Trophoblast cell (in vitro differentiated cells and primary cell): Measurements from ENCODE around the gene LRFN4.
"Not testable (repeated sequence)": the region's sequence is repeated elsewhere in the genome, so short reads cannot be mapped to it uniquely, and the experiment has no call there.

Experiments
- DNase-seq, 2 donors: peaks; one replicate each; pipeline ENCODE4 v3.0.0-alpha.2; 2016
- H2AFZ ChIP-seq: 2 replicates; pipeline ENCODE4 v1.6.1; 2013; ENCODE audit warnings: low read length, moderate library complexity, mild to moderate bottlenecking; ENCODE audit not compliant: insufficient read depth, poor library complexity
- H2AK5ac ChIP-seq: 2 replicates; pipeline ENCODE4 v1.6.1; 2013; ENCODE audit warnings: mild to moderate bottlenecking, low read length
- H2BK120ac ChIP-seq: 2 replicates; pipeline ENCODE4 v1.6.1; 2013; ENCODE audit warnings: low read length, mild to moderate bottlenecking, moderate library complexity; ENCODE audit not compliant: insufficient read depth, poor library complexity
- H2BK12ac ChIP-seq: 2 replicates; pipeline ENCODE4 v1.6.1; 2013; ENCODE audit warnings: mild to moderate bottlenecking, low read length, moderate library complexity
- H2BK5ac ChIP-seq: 2 replicates; pipeline ENCODE4 v1.6.1; 2013; ENCODE audit warnings: low read length, low read depth, moderate library complexity, mild to moderate bottlenecking; ENCODE audit not compliant: poor library complexity
- H3K14ac ChIP-seq: 2 replicates; pipeline ENCODE4 v1.6.1; 2013; ENCODE audit warnings: mild to moderate bottlenecking, low read length
- H3K18ac ChIP-seq: 2 replicates; pipeline ENCODE4 v1.6.1; 2013; ENCODE audit warnings: mild to moderate bottlenecking, low read length
- H3K23ac ChIP-seq: 2 replicates; pipeline ENCODE4 v1.6.1; 2013; ENCODE audit warnings: low read length
- H3K27ac ChIP-seq: 2 replicates; pipeline ENCODE4 v1.5.1; 2013; ENCODE audit warnings: low read depth, mild to moderate bottlenecking, inconsistent platforms, low read length, moderate library complexity
- H3K27me3 ChIP-seq: 2 replicates; pipeline ENCODE4 v1.6.1; 2013; ENCODE audit warnings: inconsistent platforms, mild to moderate bottlenecking, low read length, moderate library complexity; ENCODE audit not compliant: insufficient read depth
- H3K36me3 ChIP-seq, 2 experiments: 1 replicate in 1 of 2; 2 replicates in 1 of 2; pipeline ENCODE4 v1.6.1; 2013; ENCODE audit warnings: low read length in 2 of 2, mild to moderate bottlenecking in 2 of 2, moderate library complexity in 1 of 2; ENCODE audit not compliant: insufficient read depth in 2 of 2, control insufficient read depth in 1 of 2
- H3K4ac ChIP-seq: 2 replicates; pipeline ENCODE4 v1.6.1; 2013; ENCODE audit warnings: low read depth, mild to moderate bottlenecking, low read length, moderate library complexity
- H3K4me1 ChIP-seq, 2 experiments: 1 replicate in 1 of 2; 2 replicates in 1 of 2; pipeline ENCODE4 v1.6.1; 2013; ENCODE audit warnings: low read length in 2 of 2, mild to moderate bottlenecking in 2 of 2, moderate library complexity in 1 of 2; ENCODE audit not compliant: insufficient read depth in 2 of 2, control insufficient read depth in 1 of 2
- H3K4me2 ChIP-seq: 2 replicates; pipeline ENCODE4 v1.6.1; 2013; ENCODE audit warnings: inconsistent platforms, mild to moderate bottlenecking, low read length, moderate library complexity
- H3K4me3 ChIP-seq: 2 replicates; pipeline ENCODE4 v1.5.1; 2013; ENCODE audit warnings: mild to moderate bottlenecking, low read depth, low read length, inconsistent platforms
- H3K79me1 ChIP-seq: one replicate; pipeline ENCODE4 v1.6.1; 2013; ENCODE audit warnings: low read length
- H3K79me2 ChIP-seq: 2 replicates; pipeline ENCODE4 v1.6.1; 2013; ENCODE audit warnings: low read length, mild to moderate bottlenecking; ENCODE audit not compliant: control insufficient read depth, insufficient read depth, poor library complexity
- H3K9ac ChIP-seq: 2 replicates; pipeline ENCODE4 v1.6.1; 2013; ENCODE audit warnings: mild to moderate bottlenecking, low read length
- H3K9me3 ChIP-seq: 2 replicates; pipeline ENCODE4 v1.6.1; 2013; ENCODE audit warnings: low read depth, mild to moderate bottlenecking, control low read depth, inconsistent platforms, low read length; ENCODE audit not compliant: insufficient read depth
- H4K12ac ChIP-seq: 2 replicates; pipeline ENCODE4 v1.6.1; 2013; ENCODE audit warnings: low read depth, mild to moderate bottlenecking, low read length, moderate library complexity
- H4K8ac ChIP-seq: 2 replicates; pipeline ENCODE4 v1.6.1; 2013; ENCODE audit warnings: low read depth, mild to moderate bottlenecking, low read length, moderate library complexity
- H4K91ac ChIP-seq: one replicate; pipeline ENCODE4 v1.6.1; 2013; ENCODE audit warnings: low read depth, mild to moderate bottlenecking, low read length, moderate library complexity
- WGBS: extraction: QIAGEN DNeasy Blood & Tissue Kit; methylation state at CpG from one replicate; pipeline ENCODE4 v1.1.7; 2013; ENCODE audit warnings: missing lambda C conversion rate; ENCODE audit not compliant: insufficient read length, insufficient coverage; ENCODE audit errors: extremely low coverage; 5-methylcytosine and 5-hydroxymethylcytosine counted together

Gene LRFN4

DNA sequence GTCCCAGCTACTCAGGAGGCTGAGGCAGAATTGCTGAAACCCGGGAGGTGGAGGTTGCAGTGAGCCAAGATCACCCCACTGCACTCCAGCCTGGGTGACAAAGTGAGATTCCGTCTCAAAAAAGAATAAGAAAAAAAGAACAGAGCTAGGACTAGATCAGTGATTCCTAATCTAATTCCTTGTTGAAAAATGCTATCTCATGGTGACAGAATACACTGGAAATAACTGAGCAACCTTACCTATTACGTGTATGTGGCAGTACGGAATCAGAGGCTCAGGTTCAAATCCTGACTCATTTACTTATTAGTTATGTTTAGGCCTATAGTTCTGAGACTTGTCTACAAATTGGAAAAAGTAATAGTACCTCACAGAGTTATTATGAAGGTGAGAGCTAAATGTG, 33.2 kb upstream of the LRFN4 start:
- no peak overlapping the region for H3K4ac ChIP-seq
- no peak overlapping the region for H2BK120ac ChIP-seq
- no peaks in the 10 kb centered on the region for H3K27me3 ChIP-seq
- H3K9ac ChIP-seq, result no peak overlapping the region
- H3K9me3 ChIP-seq, result no peaks in the 10 kb centered on the region
- no peak overlapping the region for H2AK5ac ChIP-seq
- no peak for DNase-seq
- peaks cover 4% of the 10 kb centered on the region in 2 experiments for H3K36me3 ChIP-seq
- no peak overlapping the region for H3K27ac ChIP-seq
- no peak overlapping the region for H2BK5ac ChIP-seq
- WGBS, result no CpG with 5 or more reads among the region's 4 CpGs
- no peak overlapping the region for H4K91ac ChIP-seq
- H3K14ac ChIP-seq, result no peak overlapping the region
- no peaks in the 10 kb centered on the region for H3K79me1 ChIP-seq
- H4K8ac ChIP-seq, result no peak overlapping the region
- H3K23ac ChIP-seq, result no peak overlapping the region
- H2BK12ac ChIP-seq, result no peak overlapping the region
- no peak overlapping the region for H4K12ac ChIP-seq
- H3K18ac ChIP-seq, result no peak overlapping the region
- H3K79me2 ChIP-seq, result no peaks in the 10 kb centered on the region
- no peak overlapping the region for H3K4me3 ChIP-seq
- H3K4me1 ChIP-seq, result peaks cover 0 to 3% of the 10 kb centered on the region in 2 experiments
- H2AFZ ChIP-seq, result no peak overlapping the region
- H3K4me2 ChIP-seq, result no peak overlapping the region

DNA sequence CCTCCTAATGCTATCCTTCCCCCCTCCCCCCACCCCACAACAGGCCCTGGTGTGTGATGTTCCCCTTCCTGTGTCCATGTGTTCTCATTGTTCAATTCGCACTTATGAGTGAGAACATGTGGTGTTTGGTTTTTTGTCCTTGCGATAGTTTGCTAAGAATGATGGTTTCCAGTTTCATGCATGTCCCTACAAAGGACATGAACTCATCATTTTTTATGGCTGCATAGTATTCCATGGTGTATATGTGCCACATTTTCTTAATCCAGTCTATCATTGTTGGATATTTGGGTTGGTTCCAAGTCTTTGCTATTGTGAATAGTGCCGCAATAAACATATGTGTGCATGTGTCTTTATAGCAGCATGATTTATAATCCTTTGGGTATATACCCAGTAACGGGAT, 32.3 kb upstream of the LRFN4 start:
- not testable (repeated sequence) for H3K36me3 ChIP-seq, H4K91ac ChIP-seq, H3K23ac ChIP-seq, H2BK120ac ChIP-seq, H3K27ac ChIP-seq, H3K4ac ChIP-seq, H4K12ac ChIP-seq, H3K4me1 ChIP-seq, H3K79me1 ChIP-seq, H2BK12ac ChIP-seq, H4K8ac ChIP-seq, H3K4me3 ChIP-seq, H3K27me3 ChIP-seq, H3K14ac ChIP-seq, H2AFZ ChIP-seq, H3K18ac ChIP-seq, H3K9ac ChIP-seq, H2AK5ac ChIP-seq, H2BK5ac ChIP-seq, H3K79me2 ChIP-seq, DNase-seq, H3K9me3 ChIP-seq, H3K4me2 ChIP-seq
- no CpG with 5 or more reads among the region's 4 CpGs for WGBS

DNA sequence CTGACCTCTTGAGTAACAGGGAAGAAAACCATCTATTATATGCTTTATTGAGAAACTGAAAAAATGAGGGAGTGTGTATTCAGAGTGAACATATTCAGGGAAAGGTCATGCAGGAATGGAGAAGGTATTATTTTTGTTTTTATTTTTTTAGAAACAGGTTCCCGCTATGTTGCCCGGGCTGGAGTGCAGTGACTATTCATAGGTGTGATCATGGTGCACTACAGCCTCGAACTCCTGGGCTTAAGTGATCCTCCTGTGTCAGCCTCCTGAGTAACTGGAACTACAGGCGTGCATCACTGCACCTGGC, 22.4 kb upstream of the LRFN4 start:
- DNase-seq, result peak in 1 of 2 donors; percentile 34
- Histone ChIP-seq H3K14ac (no peak overlapping the region), H3K18ac (no peak overlapping the region), H3K79me1 (no peaks in the 10 kb centered on the region), H3K23ac (no peak overlapping the region), H3K4ac (no peak overlapping the region), H3K4me2 (no peak overlapping the region), H3K27me3 (no peaks in the 10 kb centered on the region), H2AFZ (no peak overlapping the region), H3K27ac (no peak overlapping the region), H4K12ac (no peak overlapping the region), H3K4me3 (no peak overlapping the region), H4K8ac (no peak overlapping the region), H3K9me3 (no peaks in the 10 kb centered on the region), H2BK12ac (no peak overlapping the region), H2BK120ac (no peak overlapping the region), H3K4me1 (no peaks in the 10 kb centered on the region), H2BK5ac (no peak overlapping the region), H4K91ac (no peak overlapping the region), H3K36me3 (peaks cover 4 to 11% of the 10 kb centered on the region in 2 experiments), H2AK5ac (no peak overlapping the region), H3K79me2 (no peaks in the 10 kb centered on the region), H3K9ac (no peak overlapping the region)
- no CpG with 5 or more reads among the region's 4 CpGs for WGBS

DNA sequence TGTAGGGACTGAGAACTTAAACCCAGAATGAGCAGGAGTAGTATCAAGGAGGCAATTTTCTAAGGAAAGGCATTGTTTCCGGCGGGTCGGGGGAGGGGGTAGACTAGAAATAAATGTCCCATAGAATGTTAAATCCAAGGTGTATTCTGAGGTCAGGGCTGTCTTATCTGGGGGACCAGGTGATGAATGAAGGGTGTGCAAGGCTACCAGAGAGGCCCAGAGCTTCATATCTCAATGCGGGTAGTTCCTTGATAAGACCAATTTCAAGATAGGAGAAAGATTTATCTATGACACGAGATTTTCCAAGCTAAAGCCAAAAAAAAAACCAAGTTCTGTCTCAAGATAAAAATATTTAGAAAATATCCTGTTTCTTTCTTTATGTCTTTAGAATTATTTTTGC, 21.9 kb upstream of the LRFN4 start:
- Histone ChIP-seq H3K4me2 (no peak overlapping the region), H3K36me3 (peaks cover 4 to 13% of the 10 kb centered on the region in 2 experiments), H2AK5ac (no peak overlapping the region), H3K4ac (no peak overlapping the region), H2AFZ (no peak overlapping the region), H4K8ac (no peak overlapping the region), H3K79me1 (no peaks in the 10 kb centered on the region), H2BK5ac (no peak overlapping the region), H3K4me1 (no peaks in the 10 kb centered on the region), H4K91ac (no peak overlapping the region), H3K9ac (no peak overlapping the region), H3K27me3 (no peaks in the 10 kb centered on the region), H3K27ac (no peak overlapping the region), H3K4me3 (no peak overlapping the region), H3K14ac (no peak overlapping the region), H2BK120ac (no peak overlapping the region), H4K12ac (no peak overlapping the region), H3K9me3 (no peaks in the 10 kb centered on the region), H3K23ac (no peak overlapping the region), H2BK12ac (no peak overlapping the region), H3K79me2 (no peaks in the 10 kb centered on the region), H3K18ac (no peak overlapping the region)
- WGBS, result no CpG with 5 or more reads among the region's 5 CpGs
- no peak for DNase-seq
